ENCODE measurements around the gene LRP5. TPM values are rescaled to one million over a fixed set of nuclear protein-coding genes. Genes with fewer than 3 reads are reported as not detected.

Gene LRP5
- total RNA-seq, 1 experiment from 2014 or later, result 55.2 TPM

DNA sequence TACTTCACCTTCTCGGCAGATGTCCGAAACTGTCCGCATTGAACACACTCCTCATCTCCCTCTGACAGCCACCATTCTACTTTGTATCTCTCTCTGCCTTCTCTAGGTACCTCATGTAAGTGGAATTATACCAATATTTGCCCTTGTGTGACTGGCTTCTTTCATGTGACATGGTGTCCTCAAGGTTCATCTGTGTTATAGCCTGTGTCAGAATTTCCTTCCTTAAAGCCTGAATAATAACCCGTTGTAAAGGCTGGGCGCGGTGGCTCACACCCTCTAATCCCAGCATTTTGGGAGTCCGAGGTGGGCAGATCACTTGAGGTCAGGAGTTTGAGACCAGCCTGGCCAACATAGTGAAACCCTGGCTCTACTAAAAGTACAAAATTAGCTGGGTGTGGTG is 107.8 kb downstream of the LRP5 start (continued):
- TF ChIP-seq, protein P1, sequence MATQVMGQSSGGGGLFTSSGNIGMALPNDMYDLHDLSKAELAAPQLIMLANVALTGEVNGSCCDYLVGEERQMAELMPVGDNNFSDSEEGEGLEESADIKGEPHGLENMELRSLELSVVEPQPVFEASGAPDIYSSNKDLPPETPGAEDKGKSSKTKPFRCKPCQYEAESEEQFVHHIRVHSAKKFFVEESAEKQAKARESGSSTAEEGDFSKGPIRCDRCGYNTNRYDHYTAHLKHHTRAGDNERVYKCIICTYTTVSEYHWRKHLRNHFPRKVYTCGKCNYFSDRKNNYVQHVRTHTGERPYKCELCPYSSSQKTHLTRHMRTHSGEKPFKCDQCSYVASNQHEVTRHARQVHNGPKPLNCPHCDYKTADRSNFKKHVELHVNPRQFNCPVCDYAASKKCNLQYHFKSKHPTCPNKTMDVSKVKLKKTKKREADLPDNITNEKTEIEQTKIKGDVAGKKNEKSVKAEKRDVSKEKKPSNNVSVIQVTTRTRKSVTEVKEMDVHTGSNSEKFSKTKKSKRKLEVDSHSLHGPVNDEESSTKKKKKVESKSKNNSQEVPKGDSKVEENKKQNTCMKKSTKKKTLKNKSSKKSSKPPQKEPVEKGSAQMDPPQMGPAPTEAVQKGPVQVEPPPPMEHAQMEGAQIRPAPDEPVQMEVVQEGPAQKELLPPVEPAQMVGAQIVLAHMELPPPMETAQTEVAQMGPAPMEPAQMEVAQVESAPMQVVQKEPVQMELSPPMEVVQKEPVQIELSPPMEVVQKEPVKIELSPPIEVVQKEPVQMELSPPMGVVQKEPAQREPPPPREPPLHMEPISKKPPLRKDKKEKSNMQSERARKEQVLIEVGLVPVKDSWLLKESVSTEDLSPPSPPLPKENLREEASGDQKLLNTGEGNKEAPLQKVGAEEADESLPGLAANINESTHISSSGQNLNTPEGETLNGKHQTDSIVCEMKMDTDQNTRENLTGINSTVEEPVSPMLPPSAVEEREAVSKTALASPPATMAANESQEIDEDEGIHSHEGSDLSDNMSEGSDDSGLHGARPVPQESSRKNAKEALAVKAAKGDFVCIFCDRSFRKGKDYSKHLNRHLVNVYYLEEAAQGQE (IDR thresholded peaks at IDR 0.05; ENCODE audit: low read depth), result no peak
- TF ChIP-seq ZNF274 (IDR thresholded peaks at IDR 0.05; ENCODE audit: low read depth, low read length), result no peak

DNA sequence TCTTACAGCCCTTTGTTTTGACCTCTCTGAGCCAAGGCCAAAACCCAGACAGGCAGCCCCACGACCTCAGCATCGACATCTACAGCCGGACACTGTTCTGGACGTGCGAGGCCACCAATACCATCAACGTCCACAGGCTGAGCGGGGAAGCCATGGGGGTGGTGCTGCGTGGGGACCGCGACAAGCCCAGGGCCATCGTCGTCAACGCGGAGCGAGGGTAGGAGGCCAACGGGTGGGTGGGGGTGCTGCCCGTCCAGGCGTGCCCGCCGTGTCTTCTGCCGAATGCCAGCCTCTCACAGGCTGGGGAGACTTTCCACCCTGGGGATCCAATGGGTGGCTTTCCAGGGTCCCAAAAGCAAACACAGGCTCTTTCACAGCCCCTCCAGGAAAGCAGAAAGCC is 111.1 kb downstream of the LRP5 start:
- no peaks in the 10 kb centered on the region for H3K9me2 ChIP-seq (ENCODE audit: insufficient read depth)
- ChIA-PET RAD21 (ENCODE audit: low non-redundant PET in 1 of 2, low total read pairs in 2 of 2, uncharacterized antibody in 2 of 2, unreplicated experiment in 2 of 2) (no interaction called here), CTCF (no interaction called here), POLR2A (no interaction called here)
- H3K4me2 ChIP-seq (ENCODE audit: low read length), result no peak overlapping the region
- DNase-seq (ENCODE audit: low read depth, low spot score) (no peak), ATAC-seq (no peak)
- no TSS peak for BruUV-seq (replicated peaks)
- H3K9me3 ChIP-seq (ENCODE audit: control insufficient read depth in 1 of 2, insufficient read depth in 1 of 2, low read depth in 1 of 2, low read length in 2 of 2), result no peaks in the 10 kb centered on the region
- no peak overlapping the region for H3K4me3 ChIP-seq (replicated peaks in 1 of 2; ENCODE audit: low read depth in 1 of 2, low read length in 2 of 2)
- H3K36me3 ChIP-seq (ENCODE audit: control insufficient read depth in 1 of 2, insufficient read depth in 2 of 2, low read length in 2 of 2), result peaks cover 4 to 7% of the 10 kb centered on the region in 2 experiments; a peak in 2 of 4 replicates
- H2AFZ ChIP-seq (ENCODE audit: low read depth, low read length, poor library complexity, severe bottlenecking), result no peak overlapping the region
- TF ChIP-seq POLR2AphosphoS5 (IDR thresholded peaks at IDR 0.05; ENCODE audit: low read depth, low read length) (no peak), SP1 (IDR thresholded peaks at IDR 0.05; ENCODE audit: low read depth) (no peak), SRF (IDR thresholded peaks at IDR 0.05; ENCODE audit: low read depth) (no peak), ZNF274 (IDR thresholded peaks at IDR 0.05; ENCODE audit: low read depth, low read length) (no peak), RAD21 (IDR thresholded peaks at IDR 0.05; ENCODE audit: low read depth) (no peak), ELF1 (IDR thresholded peaks at IDR 0.05; ENCODE audit: borderline replicate concordance, low read depth) (no peak), CEBPB (IDR thresholded peaks at IDR 0.05; ENCODE audit: low read depth) (no peak), POLR2A (IDR thresholded peaks at IDR 0.05; ENCODE audit: borderline replicate concordance, extremely low read depth, insufficient read depth, insufficient read length) (no peak), SIN3A (IDR thresholded peaks at IDR 0.05; ENCODE audit: low read depth) (no peak), FOSL1 (IDR thresholded peaks at IDR 0.05; ENCODE audit: low read depth) (no peak)
- TF ChIP-seq, protein P2, sequence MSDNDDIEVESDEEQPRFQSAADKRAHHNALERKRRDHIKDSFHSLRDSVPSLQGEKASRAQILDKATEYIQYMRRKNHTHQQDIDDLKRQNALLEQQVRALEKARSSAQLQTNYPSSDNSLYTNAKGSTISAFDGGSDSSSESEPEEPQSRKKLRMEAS (IDR thresholded peaks at IDR 0.05), result no peak
- TF ChIP-seq, protein P1 (IDR thresholded peaks at IDR 0.05; ENCODE audit: low read depth), result no peak
- intact Hi-C loops (cut with micrococcal nuclease), result no loop called here
- 0 out of 2 replicates have a peak, but pooled peaks cover 2% of the 10 kb centered on the region for H3K79me2 ChIP-seq (ENCODE audit: insufficient read depth, low read length)
- no peaks in the 10 kb centered on the region for H3K27me3 ChIP-seq (ENCODE audit: insufficient read depth, low read length)
- H3K9ac ChIP-seq (ENCODE audit: low read length), result no peak overlapping the region
- H4K20me1 ChIP-seq (ENCODE audit: insufficient read depth), result no peaks in the 10 kb centered on the region
- no peaks in the 10 kb centered on the region for H3K4me1 ChIP-seq (ENCODE audit: control insufficient read depth in 1 of 2, insufficient read depth in 2 of 2, low read length in 2 of 2)
- H3K27ac ChIP-seq (ENCODE audit: low read depth, low read length), result no peak overlapping the region

Data from HCT116 (cell line).